Cardiac muscle cell (in vitro differentiated cells and primary cell): ENCODE results near the gene PLAA. TPM values are rescaled to one million over a fixed set of nuclear protein-coding genes. Genes with fewer than 3 reads are reported as not detected.
"Not testable (repeated sequence)": the region's sequence is repeated elsewhere in the genome, so short reads cannot be mapped to it uniquely, and the experiment has no call there.

Source experiments
- DNase-seq, 2 donors: peaks; one replicate each; pipeline versions ENCODE4 v3.0.0 to v3.0.0-alpha.2; 2010 to 2017; ENCODE audit warnings: low read depth in 1 of 2, low spot score in 1 of 2
- H3K27ac ChIP-seq: fragments of 200-600 bp; sonication (generic); 2 replicates; pipeline ENCODE4 v1.5.1; 2016
- H3K27me3 ChIP-seq: fragments of 200-600 bp; sonication (generic); 2 replicates; pipeline ENCODE4 v1.6.0; 2016; ENCODE audit warnings: control low read depth
- H3K36me3 ChIP-seq: fragments of 200-600 bp; sonication (generic); 2 replicates; pipeline ENCODE4 v1.5.1; 2016; ENCODE audit warnings: control low read depth
- H3K4me1 ChIP-seq: fragments of 200-600 bp; sonication (generic); 2 replicates; pipeline ENCODE4 v1.8.1; 2017; ENCODE audit warnings: low read depth, mild to moderate bottlenecking, mixed run types
- H3K4me3 ChIP-seq: fragments of 200-600 bp; sonication (generic); 2 replicates; pipeline ENCODE4 v1.5.1; 2016; ENCODE audit warnings: mild to moderate bottlenecking
- H3K9me3 ChIP-seq: fragments of 200-600 bp; sonication (generic); 2 replicates; pipeline ENCODE4 v1.5.1; 2017; ENCODE audit warnings: low read depth, mild to moderate bottlenecking, control low read depth
- CTCF ChIP-seq: IDR thresholded peaks from 2 replicates; pipeline ENCODE4 v1.5.1; 2012; ENCODE audit warnings: low read depth, mild to moderate bottlenecking, low read length
- polyA plus RNA-seq: library from polyadenylated mRNA; unstranded; fragments of >200 nt; fragmentation: Nextera tagmentation; extraction: Ambion mirVana; gene quantifications from 2 replicates; pipeline ENCODE4 v1.2.1, GENCODE V29; 2016
- total RNA-seq: library from RNA; depleted of rRNA; stranded (reverse); fragments of >200 nt; gene quantifications from 2 replicates; pipeline ENCODE4 v1.2.3, GENCODE V29; 2016

PLAA gene
- total and polyA plus RNA-seq, 2 experiments from 2014 or later, result 30.9 to 32.6 TPM

DNA sequence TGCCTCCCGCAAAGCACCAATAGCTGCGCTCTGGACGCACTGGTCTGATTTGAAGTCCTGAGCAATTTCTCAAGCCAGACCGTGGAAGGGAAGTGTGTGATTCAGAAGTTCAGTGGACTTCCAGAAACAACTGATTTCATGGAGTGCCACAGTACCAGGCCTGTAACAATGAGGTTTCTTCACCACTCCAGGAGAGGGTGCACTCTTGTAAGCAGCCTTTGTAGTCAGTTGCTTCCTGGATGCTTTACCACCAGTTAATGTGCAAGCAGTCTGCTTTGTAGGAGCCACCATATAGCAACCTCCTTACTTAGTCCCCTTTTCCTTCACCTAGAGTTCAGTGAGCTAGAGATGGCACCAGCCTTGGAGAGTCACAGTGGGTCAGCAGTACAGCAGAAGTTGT lies 66.8 kb downstream of the PLAA start:
- no peak for TF ChIP-seq CTCF
- Histone ChIP-seq H3K4me1 (no peaks in the 10 kb centered on the region), H3K27ac (no peak overlapping the region), H3K9me3 (no peaks in the 10 kb centered on the region), H3K36me3 (peaks cover 26% of the 10 kb centered on the region), H3K4me3 (no peak overlapping the region), H3K27me3 (no peaks in the 10 kb centered on the region)
- DNase-seq, result no peak

DNA sequence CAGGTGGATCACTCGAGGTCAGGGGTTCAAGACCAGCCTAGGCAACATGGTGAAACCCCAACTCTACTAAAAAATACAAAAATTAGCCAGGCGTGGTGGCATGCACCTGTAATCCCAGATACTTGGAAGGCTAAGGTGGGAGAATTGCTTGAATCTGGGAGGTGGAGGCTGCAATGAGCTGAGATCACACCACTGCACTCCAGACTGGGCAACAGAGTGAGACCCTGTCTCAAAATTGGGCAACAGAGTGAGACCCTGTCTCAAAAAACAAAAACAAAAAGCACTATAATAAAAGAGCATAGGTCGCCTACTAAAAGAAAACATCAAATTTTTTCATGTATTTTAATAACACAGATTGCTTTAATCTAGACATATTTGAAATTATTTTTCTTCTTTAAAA lies 71.9 kb downstream of the PLAA start:
- not testable (repeated sequence) for DNase-seq, H3K27ac ChIP-seq, H3K27me3 ChIP-seq, H3K4me1 ChIP-seq, H3K9me3 ChIP-seq, H3K4me3 ChIP-seq
- peaks cover 19% of the 10 kb centered on the region for H3K36me3 ChIP-seq

GRCh38 chr9:26870292-26870691 lies 76.8 kb downstream of the PLAA start:
- Histone ChIP-seq H3K9me3 (no peaks in the 10 kb centered on the region), H3K27me3 (no peaks in the 10 kb centered on the region), H3K36me3 (peaks cover 2% of the 10 kb centered on the region), H3K4me1 (no peaks in the 10 kb centered on the region), H3K27ac (no peak overlapping the region), H3K4me3 (no peak overlapping the region)
- DNase-seq, result peak in 1 of 2 donors; percentile 13
- no peak for TF ChIP-seq CTCF

DNA sequence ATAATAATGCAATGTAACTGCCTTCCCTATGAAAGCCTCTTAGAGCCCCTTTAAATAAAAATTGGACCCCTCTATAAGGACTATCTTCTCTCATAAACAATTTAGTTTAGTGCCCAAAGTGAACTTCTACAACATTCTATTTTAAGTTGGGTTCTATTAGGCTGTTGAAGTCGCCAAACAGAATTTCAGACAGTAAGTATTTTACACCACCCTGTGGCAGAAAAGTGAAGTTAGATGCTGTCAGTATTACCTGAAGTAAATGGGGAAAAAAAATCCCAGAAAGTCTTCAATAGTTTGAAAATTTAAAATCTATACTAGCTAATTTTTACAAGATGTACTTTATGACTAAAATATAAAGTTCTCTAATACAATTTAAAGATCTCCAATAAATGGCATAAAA lies 84.0 kb downstream of the PLAA start:
- no peaks in the 10 kb centered on the region for H3K27me3 ChIP-seq
- TF ChIP-seq CTCF, result peak; percentile 45
- DNase-seq, result peak in 1 of 2 donors; percentile 28
- H3K4me1 ChIP-seq, result no peaks in the 10 kb centered on the region
- no peak overlapping the region for H3K27ac ChIP-seq
- no peak overlapping the region for H3K4me3 ChIP-seq
- no peaks in the 10 kb centered on the region for H3K9me3 ChIP-seq
- H3K36me3 ChIP-seq, result peaks cover 18% of the 10 kb centered on the region

DNA sequence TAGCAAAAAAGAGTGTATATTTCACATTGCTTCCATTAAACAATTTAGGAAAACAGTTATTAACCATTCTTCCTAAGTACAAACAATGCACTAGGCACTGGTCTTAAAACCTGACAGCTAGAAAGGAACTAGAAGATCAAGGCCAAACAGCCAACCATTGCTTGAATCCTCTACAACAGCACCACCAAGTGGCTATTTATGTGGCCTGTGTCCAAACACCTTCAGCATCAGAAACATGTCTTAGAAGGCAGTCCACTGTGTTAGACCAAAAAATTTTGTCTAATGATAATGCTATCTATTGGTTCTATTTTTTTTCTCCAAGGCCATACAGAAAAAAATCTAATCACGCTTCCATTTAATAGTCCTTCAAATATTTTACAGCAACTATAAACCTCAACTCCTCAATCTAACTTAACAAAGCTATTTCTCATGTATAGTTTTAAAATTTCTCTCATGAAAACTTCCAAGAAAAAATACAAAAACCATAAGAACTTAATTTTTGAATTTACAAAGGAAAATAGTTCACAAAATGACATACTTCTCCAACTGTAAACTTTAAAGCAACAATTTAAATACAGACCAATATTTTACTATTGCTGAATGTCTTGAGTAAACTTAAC lies 90.5 kb downstream of the PLAA start:
- Histone ChIP-seq H3K4me1 (no peaks in the 10 kb centered on the region), H3K4me3 (no peak overlapping the region), H3K36me3 (peaks cover 33% of the 10 kb centered on the region), H3K9me3 (no peaks in the 10 kb centered on the region), H3K27ac (no peak overlapping the region), H3K27me3 (no peaks in the 10 kb centered on the region)
- peak; percentile 53 for TF ChIP-seq CTCF
- DNase-seq, result peak; percentile 66 to 68

Other genes starting within 250 kb of the PLAA start
- 21.5 and 24.9 TPM in 2 replicates for gene CAAP1, start 54.4 kb downstream of the PLAA start, total RNA-seq
- gene CAAP1, start 54.4 kb downstream of the PLAA start, polyA plus RNA-seq, result 19.9 and 20.6 TPM in 2 replicates
- 14.6 and 25.2 TPM in 2 replicates for gene IFT74, start 9.2 kb upstream of the PLAA start, total RNA-seq
- gene IFT74, start 9.2 kb upstream of the PLAA start, polyA plus RNA-seq, result 20.6 and 27.8 TPM in 2 replicates
- not detected in 2 replicates for gene LRRC19, start 58.4 kb upstream of the PLAA start, total RNA-seq
- gene LRRC19, start 58.4 kb upstream of the PLAA start, polyA plus RNA-seq, result 0.21 and 0.44 TPM in 2 replicates
- gene TEK, start 162.0 kb upstream of the PLAA start, total RNA-seq, result 1.4 and 1.5 TPM in 2 replicates
- gene TEK, start 162.0 kb upstream of the PLAA start, polyA plus RNA-seq, result 0.60 and 2.5 TPM in 2 replicates